Glomerular endothelial cell (primary cell): Measurements from ENCODE around the gene IL36G. TPM values are rescaled to one million over a fixed set of nuclear protein-coding genes. Genes with fewer than 3 reads are reported as not detected.

Experiments
- DNase-seq: peaks from one replicate; pipeline ENCODE4 v3.0.0-alpha.2; 2011; ENCODE audit warnings: low read depth, low spot score; ENCODE audit errors: extremely low read depth
- total RNA-seq: library from RNA; depleted of rRNA; stranded (reverse); fragments of >200 nt; gene quantifications from 2 replicates; pipeline ENCODE4 v1.2.3, GENCODE V29; 2015

Gene IL36G
- total RNA-seq, 1 donor from 2014 or later: not detected

- no peak for DNase-seq
Measured at GRCh38 chr2:113015042-113015441, 37.2 kb downstream of the IL36G start.

GRCh38 chr2:113015655-113016054, 37.8 kb downstream of the IL36G start:
- DNase-seq: no peak

- DNase-seq: no peak
Measured at GRCh38 chr2:113018509-113018908, 40.7 kb downstream of the IL36G start.

- DNase-seq: no peak
Measured at GRCh38 chr2:113021312-113021711, 43.5 kb downstream of the IL36G start.

- DNase-seq: no peak
Measured at GRCh38 chr2:113024764-113025163, 47.0 kb downstream of the IL36G start.

- no peak for DNase-seq
Measured at GRCh38 chr2:113025737-113026136, 47.9 kb downstream of the IL36G start.

- no peak for DNase-seq
Measured at GRCh38 chr2:113027691-113028090, 49.9 kb downstream of the IL36G start.

GRCh38 chr2:113028112-113028511, 50.3 kb downstream of the IL36G start:
- no peak for DNase-seq

- DNase-seq: no peak
Measured at GRCh38 chr2:113032737-113033136, 54.9 kb downstream of the IL36G start.

- DNase-seq: no peak
Measured at GRCh38 chr2:113034016-113034415, 56.2 kb downstream of the IL36G start.

Other genes with a start within 250 kb of the IL36G start
- gene CKAP2L, start 213.4 kb upstream of the IL36G start, total RNA-seq: 2.5 and 4.4 TPM in 2 replicates
- 3.9 and 4.5 TPM in 2 replicates for gene IL1A, start 193.5 kb upstream of the IL36G start, total RNA-seq
- gene IL1B, start 141.2 kb upstream of the IL36G start, total RNA-seq: 8.9 and 10.6 TPM in 2 replicates
- gene IL37, start 66.8 kb upstream of the IL36G start, total RNA-seq: not detected in 2 replicates
- gene IL36A, start 27.5 kb downstream of the IL36G start, total RNA-seq: not detected in 2 replicates
- not detected in 2 replicates for gene IL36B, start 74.9 kb downstream of the IL36G start, total RNA-seq
- not detected in 2 replicates for gene IL36RN, start 81.2 kb downstream of the IL36G start, total RNA-seq
- not detected in 2 replicates for gene IL1F10, start 90.0 kb downstream of the IL36G start, total RNA-seq
- not detected in 2 replicates for gene IL1RN, start 149.6 kb downstream of the IL36G start, total RNA-seq
- gene PSD4, start 196.0 kb downstream of the IL36G start, total RNA-seq: 1.3 and 2.1 TPM in 2 replicates